H1 (cell line): Measurements from ENCODE around the gene LPCAT3. TPM values are rescaled to one million over a fixed set of nuclear protein-coding genes. Genes with fewer than 3 reads are reported as not detected.

ENCODE experiments used
- CTCF ChIA-PET: fragments of 300-600 bp; sonication (Branson Sonifier 250); formaldehyde crosslinking; loops from one replicate; lab custom pipeline; 2021; ENCODE audit not compliant: partially characterized antibody; lab: Charles Lee
- POLR2A ChIA-PET: fragments of 300-600 bp; sonication (Branson Sonifier 250); formaldehyde crosslinking; loops from one replicate; lab custom pipeline; 2021; ENCODE audit warnings: inconsistent platforms; ENCODE audit not compliant: partially characterized antibody; lab: Charles Lee
- DNase-seq, 2 experiments: peaks; one replicate each; pipeline versions ENCODE4 v3.0.0 to v3.0.0-alpha.2; 2010 to 2022; ENCODE audit warnings: low spot score in 2 of 2, low read depth in 1 of 2, mixed read lengths in 1 of 2
- FAIRE-seq: peaks from 2 replicates; lab custom pipeline; 2011; peaks lifted over from hg19 to GRCh38; lab: Jason Lieb, UNC
- H2AFZ ChIP-seq: 2 replicates; pipeline ENCODE4 v1.8.1; 2012; ENCODE audit warnings: low read length, inconsistent platforms
- H2AK5ac ChIP-seq: 2 replicates; pipeline ENCODE4 v1.6.1; 2013; ENCODE audit warnings: low read depth, low read length
- H2BK120ac ChIP-seq: replicated peaks from 2 replicates; pipeline ENCODE3; 2013; ENCODE audit warnings: low read depth, low read length, inconsistent platforms
- H2BK12ac ChIP-seq: 2 replicates; pipeline ENCODE4 v1.6.1; 2013; ENCODE audit warnings: low read depth, low read length
- H2BK15ac ChIP-seq: 2 replicates; pipeline ENCODE4 v1.6.1; 2013; ENCODE audit warnings: low read length
- H2BK20ac ChIP-seq: 2 replicates; pipeline ENCODE4 v1.6.1; 2013; ENCODE audit warnings: low read length
- H2BK5ac ChIP-seq: 2 replicates; pipeline ENCODE4 v1.6.1; 2013; ENCODE audit warnings: low read depth, low read length
- H3K14ac ChIP-seq: 2 replicates; pipeline ENCODE4 v1.6.1; 2013; ENCODE audit warnings: inconsistent platforms; ENCODE audit not compliant: insufficient read length
- H3K18ac ChIP-seq: 2 replicates; pipeline ENCODE4 v1.6.1; 2013; ENCODE audit warnings: low read length; ENCODE audit errors: extremely low read depth
- H3K23ac ChIP-seq: 2 replicates; pipeline ENCODE4 v1.6.1; 2013; ENCODE audit warnings: inconsistent platforms; ENCODE audit not compliant: insufficient read length
- H3K23me2 ChIP-seq: 2 replicates; pipeline ENCODE4 v1.6.1; 2013; ENCODE audit warnings: low read depth, low read length
- H3K27ac ChIP-seq: 2 replicates; pipeline ENCODE4 v1.6.1; 2011; ENCODE audit warnings: low read depth, low read length, inconsistent platforms
- H3K27me3 ChIP-seq, 4 experiments: replicated peaks in 1 of 4; 1 replicate in 1 of 4; 2 replicates in 3 of 4; pipeline versions ENCODE4 v1.6.1 to v1.8.1; 2011 to 2013; ENCODE audit warnings: low read length in 3 of 4, mild to moderate bottlenecking in 3 of 4, inconsistent platforms in 2 of 4, mixed read lengths in 2 of 4, moderate library complexity in 1 of 4; ENCODE audit not compliant: control insufficient read depth in 3 of 4, insufficient read depth in 3 of 4; ENCODE audit errors: extremely low read depth in 1 of 4
- H3K36me3 ChIP-seq, 4 experiments: 2 replicates each; pipeline versions ENCODE4 v1.6.1 to v1.8.1; 2011 to 2013; ENCODE audit warnings: mild to moderate bottlenecking in 4 of 4, low read length in 3 of 4, moderate library complexity in 2 of 4, control low read depth in 1 of 4, inconsistent platforms in 1 of 4; ENCODE audit not compliant: insufficient read depth in 4 of 4, control insufficient read depth in 2 of 4
- H3K4ac ChIP-seq: replicated peaks from 2 replicates; pipeline ENCODE3; 2013; ENCODE audit warnings: low read length, low read depth, mixed read lengths, inconsistent platforms; ENCODE audit not compliant: insufficient read length
- H3K4me1 ChIP-seq, 4 experiments: replicated peaks in 1 of 4; 1 replicate in 1 of 4; 2 replicates in 3 of 4; pipeline versions ENCODE4 v1.6.1 to v1.8.1; 2011 to 2013; ENCODE audit warnings: low read length in 3 of 4, inconsistent platforms in 2 of 4, mixed read lengths in 1 of 4; ENCODE audit not compliant: insufficient read depth in 4 of 4, control insufficient read depth in 3 of 4
- H3K4me2 ChIP-seq, 2 experiments: 2 replicates each; pipeline versions ENCODE4 v1.6.1 to v1.8.1; 2011 to 2013; ENCODE audit warnings: low read depth in 2 of 2, low read length in 2 of 2, control low read depth in 1 of 2, inconsistent platforms in 1 of 2, mild to moderate bottlenecking in 1 of 2; ENCODE audit not compliant: insufficient read depth in 1 of 2
- H3K4me3 ChIP-seq, 4 experiments: fragments of 200-600, 300-600 bp in 1 of 4; sonication (generic), shearing (Covaris generic), sonication (Bioruptor Twin) in 1 of 4; 2 replicates each; pipeline versions ENCODE4 v1.5.1 to v1.8.1; 2011 to 2016; ENCODE audit warnings: low read length in 4 of 4, low read depth in 3 of 4, control low read depth in 2 of 4, inconsistent platforms in 2 of 4, mild to moderate bottlenecking in 2 of 4, mixed read lengths in 1 of 4, moderate library complexity in 1 of 4; ENCODE audit not compliant: insufficient read depth in 2 of 4; ENCODE audit errors: extremely low read depth in 1 of 4
- H3K56ac ChIP-seq: replicated peaks from 2 replicates; pipeline ENCODE3; 2013; ENCODE audit warnings: low read depth, mild to moderate bottlenecking, mixed read lengths, low read length, inconsistent platforms; ENCODE audit not compliant: insufficient read length
- H3K79me1 ChIP-seq: 2 replicates; pipeline ENCODE4 v1.6.1; 2013; ENCODE audit warnings: low read depth, low read length, control low read depth
- H3K79me2 ChIP-seq, 2 experiments: 2 replicates each; pipeline versions ENCODE4 v1.6.1 to v1.8.1; 2012 to 2013; ENCODE audit warnings: low read length in 2 of 2, mild to moderate bottlenecking in 2 of 2, inconsistent platforms in 1 of 2; ENCODE audit not compliant: insufficient read depth in 2 of 2, control insufficient read depth in 1 of 2
- H3K9ac ChIP-seq, 4 experiments: replicated peaks in 1 of 4; 1 replicate in 1 of 4; 2 replicates in 3 of 4; pipeline versions ENCODE4 v1.6.1 to v1.8.1; 2011 to 2013; ENCODE audit warnings: low read depth in 3 of 4, low read length in 3 of 4, control low read depth in 2 of 4, mild to moderate bottlenecking in 2 of 4, moderate library complexity in 2 of 4, inconsistent platforms in 1 of 4; ENCODE audit errors: extremely low read depth in 1 of 4
- H3K9me3 ChIP-seq, 2 experiments: 2 replicates each; pipeline versions ENCODE4 v1.6.1 to v1.8.1; 2012 to 2013; ENCODE audit warnings: mild to moderate bottlenecking in 2 of 2, moderate library complexity in 2 of 2, control low read depth in 1 of 2, inconsistent platforms in 1 of 2, low read depth in 1 of 2, low read length in 1 of 2, mixed read lengths in 1 of 2; ENCODE audit not compliant: insufficient read depth in 2 of 2
- H4K20me1 ChIP-seq, 2 experiments: replicated peaks in 1 of 2; 2 replicates each; pipeline versions ENCODE3 to v1.8.1; 2011 to 2013; ENCODE audit warnings: inconsistent platforms in 2 of 2, low read length in 2 of 2, mild to moderate bottlenecking in 1 of 2; ENCODE audit not compliant: insufficient read depth in 2 of 2, control insufficient read depth in 1 of 2
- H4K5ac ChIP-seq: 2 replicates; pipeline ENCODE4 v1.6.1; 2013; ENCODE audit warnings: low read length, low read depth, mixed read lengths, inconsistent platforms; ENCODE audit not compliant: insufficient read length
- H4K8ac ChIP-seq: 2 replicates; pipeline ENCODE4 v1.8.0; 2013; ENCODE audit warnings: mild to moderate bottlenecking, moderate library complexity, low read length, inconsistent platforms; ENCODE audit not compliant: insufficient read depth; ENCODE audit errors: extremely low read depth
- H4K91ac ChIP-seq: replicated peaks from 2 replicates; pipeline ENCODE3; 2013; ENCODE audit warnings: low read length, mixed read lengths, inconsistent platforms; ENCODE audit not compliant: insufficient read length
- BRCA1 ChIP-seq: IDR thresholded peaks from 2 replicates; pipeline ENCODE4 v1.6.1; 2012; ENCODE audit warnings: low read depth, low read length, improper control_type of control experiment
- CHD1 ChIP-seq: IDR thresholded peaks from 2 replicates; pipeline ENCODE4 v1.6.1; 2012; ENCODE audit warnings: low read depth, low read length, improper control_type of control experiment
- HDAC6 ChIP-seq: IDR thresholded peaks from one replicate; pipeline ENCODE4 v1.7.1; 2012; ENCODE audit warnings: low read depth, mild to moderate bottlenecking, inconsistent platforms, low read length, moderate library complexity
- KDM1A ChIP-seq: fragments of 200-600, 300-600 bp; sonication (generic); IDR thresholded peaks from 2 replicates; pipeline ENCODE4 v1.7.1; 2016; ENCODE audit warnings: mild to moderate bottlenecking, low read length, borderline replicate concordance
- POU5F1 ChIP-seq: IDR thresholded peaks from 2 replicates; pipeline ENCODE4 v1.6.1; 2011; ENCODE audit warnings: low read depth, mild to moderate bottlenecking, low read length, moderate library complexity
- RAD21 ChIP-seq, 2 experiments: IDR thresholded peaks in 1 of 2; conservative IDR thresholded peaks in 1 of 2; 2 replicates each; pipeline ENCODE4 v1.6.1; 2011; ENCODE audit warnings: low read depth in 2 of 2, low read length in 2 of 2, improper control_type of control experiment in 1 of 2, inconsistent platforms in 1 of 2, mild to moderate bottlenecking in 1 of 2, moderate library complexity in 1 of 2
- RBBP5 ChIP-seq: IDR thresholded peaks from 2 replicates; pipeline ENCODE4 v1.7.1; 2012; ENCODE audit warnings: low read depth, mild to moderate bottlenecking, inconsistent platforms, low read length, moderate library complexity, borderline replicate concordance
- SRF ChIP-seq: IDR thresholded peaks from 2 replicates; pipeline ENCODE4 v1.6.1; 2011; ENCODE audit warnings: mild to moderate bottlenecking, low read depth, low read length, moderate library complexity
- SUZ12 ChIP-seq: fragments of 200-600 bp; sonication (generic); IDR thresholded peaks from 2 replicates; pipeline ENCODE4 v1.6.1; 2012; ENCODE audit warnings: mild to moderate bottlenecking, inconsistent platforms, low read length, moderate library complexity, mixed read lengths
- TBP ChIP-seq: IDR thresholded peaks from 2 replicates; pipeline ENCODE4 v1.6.1; 2011; ENCODE audit warnings: low read depth, low read length, improper control_type of control experiment
- WGBS, 2 experiments: shearing (Covaris generic) in 1 of 2; methylation state at CpG; one replicate each; pipeline versions ENCODE4 v1.1.6 to v1.1.7; 2013 to 2015; ENCODE audit warnings: low lambda C conversion rate in 2 of 2, mixed read lengths in 2 of 2, inconsistent platforms in 1 of 2, low coverage in 1 of 2, missing lambda C conversion rate in 1 of 2; ENCODE audit not compliant: insufficient replicate concordance in 2 of 2, insufficient coverage in 1 of 2, insufficient read length in 1 of 2; ENCODE audit errors: extremely low coverage in 1 of 2, missing lambda C conversion rate in 1 of 2; 5-methylcytosine and 5-hydroxymethylcytosine counted together
- polyA plus RNA-seq, 7 experiments: library from polyadenylated mRNA; depleted of rRNA in 3 of 7; stranded (reverse) in 5 of 7; unstranded in 2 of 7; fragments of >200 nt in 5 of 7; fragments of 200-250 nt in 2 of 7; gene quantifications; 1 replicate in 5 of 7; 2 replicates in 1 of 7; 4 replicates in 1 of 7; pipeline versions ENCODE4 v1.2.1 to v1.2.3, GENCODE V29; 2011 to 2013; ENCODE audit warnings: missing spikeins in 2 of 7, mixed read lengths in 2 of 7
- total RNA-seq: library from RNA; stranded (reverse); fragmentation: NEBNext Ultra II Directional; extraction: Animal tissue kit (Norgen Biotek cat#: 25700); gene quantifications from 2 replicates; pipeline ENCODE4 v1.2.1, GENCODE V29; 2021

The LPCAT3 gene
- total and polyA plus RNA-seq, 2 of the 8 experiments (the other 6 are each of a cell fraction or from before 2014, with no cell fraction given) = 55.8 to 70.4 TPM

DNA sequence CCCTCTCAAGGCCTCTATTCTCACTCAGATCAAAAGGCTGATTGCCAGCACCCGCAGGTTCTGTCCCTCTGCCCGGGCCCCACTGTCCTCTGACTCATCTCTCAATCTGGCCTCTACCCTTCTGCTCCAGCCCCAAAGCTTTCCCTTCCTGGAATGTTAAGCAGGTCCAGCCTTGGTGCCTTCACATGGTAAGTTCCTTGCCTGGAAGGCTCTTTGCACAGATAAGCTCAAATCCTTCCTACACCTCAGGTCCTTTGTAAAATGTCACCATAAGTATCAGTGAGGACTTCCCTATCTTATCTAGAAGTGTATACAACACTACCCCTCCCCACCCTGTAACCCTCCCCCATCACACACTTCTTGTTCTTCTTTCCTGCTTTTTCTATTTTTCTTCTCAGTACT lies 22.2 kb downstream of the LPCAT3 start:
- ChIA-PET CTCF (interaction anchor here (1.0 to 1.5 kb wide), 4 partner anchors 9 to 167 kb away, joined by 3 to 6 read pairs (median 4); no protein-coding TSS in a partner anchor), POLR2A (interaction anchor here (1.0 to 2.0 kb wide), 6 partner anchors 10 to 52 kb away, joined by 3 to 5 read pairs (median 4); partner anchors contain the start of genes C12orf57 and RNU7-1)
- Histone ChIP-seq H3K4me1 (no peaks in the 10 kb centered on the region), H3K79me1 (no peaks in the 10 kb centered on the region), H3K9ac (no peak overlapping the region), H3K23me2 (no peaks in the 10 kb centered on the region), H3K23ac (no peak overlapping the region), H3K27ac (no peak overlapping the region), H2BK20ac (no peak overlapping the region), H3K14ac (no peak overlapping the region), H3K79me2 (no peaks in the 10 kb centered on the region), H4K5ac (no peak overlapping the region), H3K4me3 (no peak overlapping the region), H3K18ac (no peak overlapping the region), H3K27me3 (no peaks in the 10 kb centered on the region), H3K4me2 (no peak overlapping the region), H2BK5ac (no peak overlapping the region), H3K4ac (no peak overlapping the region), H2BK120ac (no peak overlapping the region), H3K56ac (no peak overlapping the region), H4K20me1 (peaks cover 1 to 2% of the 10 kb centered on the region in 2 experiments), H2AFZ (no peak overlapping the region), H2AK5ac (no peak overlapping the region), H2BK12ac (no peak overlapping the region), H2BK15ac (no peak overlapping the region), H3K9me3 (no peaks in the 10 kb centered on the region), H4K8ac (no peak overlapping the region), H4K91ac (no peak overlapping the region), H3K36me3 (peaks cover 0 to 11% (median 4%) of the 10 kb centered on the region in 4 experiments; a peak in 3 of 8 replicates)
- no peak for FAIRE-seq
- TF ChIP-seq POU5F1 (no peak), TBP (no peak), HDAC6 (no peak), RAD21 (IDR thresholded peaks at IDR 0.05 in 1 of 2, conservative IDR thresholded peaks at IDR 0.05 in 1 of 2; ENCODE audit: low read depth in 2 of 2, low read length in 2 of 2) (no peak), RBBP5 (no peak), KDM1A (no peak), CHD1 (no peak), BRCA1 (no peak), SRF (no peak), SUZ12 (no peak)
- 91% methylated on average over 2 of the region's 2 CpGs; no CpG with 5 or more reads in 1 of the 2 experiments for WGBS, 2 experiments
- no peak for DNase-seq
